GM23338 (cell line): ENCODE results near the gene RASL12. TPM values are rescaled to one million over a fixed set of nuclear protein-coding genes. Genes with fewer than 3 reads are reported as not detected.

ENCODE experiments used
- ATAC-seq: fragments of 200-7000 bp; cut with Tn5 transposase; 3 replicates; pipeline ENCODE4 v1.9.1; 2020
- DNase-seq: peaks from one replicate; pipeline ENCODE4 v3.0.0-alpha.2; 2015; ENCODE audit warnings: low spot score
- H2AFZ ChIP-seq: fragments of 200-600 bp; sonication (generic); 2 replicates; pipeline ENCODE4 v1.8.0; 2016; ENCODE audit warnings: antibody characterized with exemption, mild to moderate bottlenecking, moderate library complexity
- H3F3A ChIP-seq: fragments of 200-600 bp; sonication (generic); replicated peaks from 2 replicates; pipeline ENCODE4 v1.8.0; 2017; ENCODE audit warnings: antibody characterized with exemption, mixed run types, low read depth
- H3K27ac ChIP-seq: fragments of 200-600 bp; sonication (generic); 2 replicates; pipeline ENCODE4 v1.6.1; 2016; ENCODE audit warnings: low read depth
- H3K27me3 ChIP-seq: fragments of 200-600 bp; sonication (generic); 2 replicates; pipeline ENCODE4 v1.8.0; 2016; ENCODE audit warnings: mild to moderate bottlenecking, mixed run types, moderate library complexity; ENCODE audit not compliant: insufficient read depth
- H3K36me3 ChIP-seq: fragments of 200-600 bp; sonication (generic); 2 replicates; pipeline ENCODE4 v1.8.0; 2016; ENCODE audit warnings: mild to moderate bottlenecking; ENCODE audit not compliant: insufficient read depth
- H3K4me1 ChIP-seq: fragments of 200-600 bp; sonication (generic); 2 replicates; pipeline ENCODE4 v1.8.0; 2016; ENCODE audit warnings: mild to moderate bottlenecking, moderate library complexity; ENCODE audit not compliant: insufficient read depth
- H3K4me2 ChIP-seq: fragments of 200-600 bp; sonication (generic); 2 replicates; pipeline ENCODE4 v1.7.1; 2017; ENCODE audit warnings: mixed run types
- H3K4me3 ChIP-seq: fragments of 200-600 bp; sonication (generic); 2 replicates; pipeline ENCODE4 v1.6.1; 2016; ENCODE audit warnings: mixed run types
- H3K79me2 ChIP-seq: fragments of 200-600 bp; sonication (generic); replicated peaks from 2 replicates; pipeline ENCODE4 v1.8.0; 2017; ENCODE audit warnings: mild to moderate bottlenecking; ENCODE audit not compliant: insufficient read depth
- H3K9me2 ChIP-seq: fragments of 200-600 bp; sonication (generic); 2 replicates; pipeline ENCODE4 v1.8.0; 2017; ENCODE audit not compliant: insufficient read depth
- H4K20me1 ChIP-seq: fragments of 200-600 bp; sonication (generic); replicated peaks from 2 replicates; pipeline ENCODE4 v1.8.0; 2017; ENCODE audit warnings: mild to moderate bottlenecking; ENCODE audit not compliant: insufficient read depth
- H3K27ac Mint-ChIP-seq: 2 replicates; pipeline ENCODE4 v1.8.0; 2020; ENCODE audit warnings: inconsistent platforms, mild to moderate bottlenecking, moderate library complexity, mixed read lengths
- H3K27me3 Mint-ChIP-seq: 3 replicates; pipeline ENCODE4 v1.8.0; 2022; ENCODE audit warnings: low read depth, mild to moderate bottlenecking, moderate library complexity, mixed read lengths, inconsistent platforms; ENCODE audit not compliant: insufficient read depth, poor library complexity
- H3K36me3 Mint-ChIP-seq: 3 replicates; pipeline ENCODE4 v1.8.0; 2021; ENCODE audit warnings: low read depth, mild to moderate bottlenecking, inconsistent platforms, moderate library complexity, mixed read lengths
- H3K4me1 Mint-ChIP-seq: 3 replicates; pipeline ENCODE4 v1.8.0; 2020; ENCODE audit warnings: mild to moderate bottlenecking, inconsistent platforms, mixed read lengths
- H3K4me3 Mint-ChIP-seq: 3 replicates; pipeline ENCODE4 v1.8.0; 2021; ENCODE audit warnings: moderate library complexity, mild to moderate bottlenecking, inconsistent platforms, mixed read lengths
- H3K9me3 Mint-ChIP-seq: 3 replicates; pipeline ENCODE4 v1.8.0; 2020; ENCODE audit warnings: moderate library complexity, mild to moderate bottlenecking, inconsistent platforms, mixed read lengths
- CREB1 ChIP-seq: fragments of 250-450 bp; sonication (Bioruptor Pico); IDR thresholded peaks from 2 replicates; pipeline ENCODE4 v1.5.0; 2020; ENCODE audit warnings: low read depth, mild to moderate bottlenecking, moderate library complexity
- CTCF ChIP-seq, 2 experiments: fragments of 200-600 bp in 1 of 2; sonication (generic) in 1 of 2; conservative IDR thresholded peaks; 2 replicates each; pipeline versions ENCODE4 v1.5.1 to v1.6.1; 2016 to 2017; ENCODE audit warnings: antibody characterized with exemption in 2 of 2, low read depth in 2 of 2, mild to moderate bottlenecking in 2 of 2, moderate library complexity in 1 of 2
- EZH2 ChIP-seq: fragments of 200-600 bp; sonication (generic); IDR thresholded peaks from one replicate; pipeline ENCODE4 v1.8.0; 2017; ENCODE audit warnings: antibody characterized with exemption, mild to moderate bottlenecking, low read depth; ENCODE audit not compliant: unreplicated experiment
- EZH2phosphoT487 ChIP-seq: fragments of 200-600 bp; sonication (generic); IDR thresholded peaks from one replicate; pipeline ENCODE4 v1.8.1; 2018; ENCODE audit warnings: antibody characterized with exemption; ENCODE audit not compliant: unreplicated experiment
- JUNB ChIP-seq: IDR thresholded peaks from one replicate; pipeline ENCODE4 v1.6.1; 2016; ENCODE audit warnings: antibody characterized with exemption; ENCODE audit not compliant: unreplicated experiment
- NANOG ChIP-seq: IDR thresholded peaks from 2 replicates; pipeline ENCODE4 v1.6.1; 2016; ENCODE audit warnings: antibody characterized with exemption, borderline replicate concordance
- POLR2AphosphoS5 ChIP-seq: IDR thresholded peaks from 2 replicates; pipeline ENCODE4 v1.6.1; 2016; ENCODE audit warnings: antibody characterized with exemption, low read depth
- REST ChIP-seq: IDR thresholded peaks from one replicate; pipeline ENCODE4 v1.6.1; 2018; ENCODE audit warnings: antibody characterized with exemption; ENCODE audit not compliant: unreplicated experiment
- ZNF114 ChIP-seq: fragments of 250-450 bp; sonication (Bioruptor Pico); IDR thresholded peaks from 2 replicates; pipeline ENCODE4 v1.5.0; 2020; ENCODE audit warnings: mild to moderate bottlenecking, moderate library complexity
- ZNF331 ChIP-seq: fragments of 250-450 bp; sonication (Bioruptor Pico); IDR thresholded peaks from 2 replicates; pipeline ENCODE4 v1.5.0; 2020; ENCODE audit warnings: low read depth, mild to moderate bottlenecking, moderate library complexity
- polyA plus RNA-seq: library from polyadenylated mRNA; unstranded; fragments of >200 nt; fragmentation: Nextera tagmentation; extraction: Ambion mirVana; gene quantifications from 2 replicates; pipeline ENCODE4 v1.2.1, GENCODE V29; 2016
- total RNA-seq: library from RNA; depleted of rRNA; stranded (reverse); fragments of >200 nt; shearing (Covaris generic); gene quantifications from 2 replicates; pipeline ENCODE4 v1.2.3, GENCODE V29; 2014
- TF ChIP-seq, protein P1 (sequence below): IDR thresholded peaks from 2 replicates; pipeline ENCODE4 v1.6.1; 2016; ENCODE audit warnings: antibody characterized with exemption

RASL12 gene
- total and polyA plus RNA-seq, 2 experiments from 2014 or later = 4.5 to 27.7 TPM

GRCh38 chr15:65069779-65070546, 2.2 kb upstream of the RASL12 start (continued):
- TF ChIP-seq ZNF114 (CRISPR knock-in tag) (no peak), POLR2AphosphoS5 (no peak), JUNB (no peak), ZNF331 (no peak), REST (no peak), EZH2 (no peak), NANOG (no peak), CREB1 (CRISPR knock-in tag) (no peak), EZH2phosphoT487 (no peak)

DNA sequence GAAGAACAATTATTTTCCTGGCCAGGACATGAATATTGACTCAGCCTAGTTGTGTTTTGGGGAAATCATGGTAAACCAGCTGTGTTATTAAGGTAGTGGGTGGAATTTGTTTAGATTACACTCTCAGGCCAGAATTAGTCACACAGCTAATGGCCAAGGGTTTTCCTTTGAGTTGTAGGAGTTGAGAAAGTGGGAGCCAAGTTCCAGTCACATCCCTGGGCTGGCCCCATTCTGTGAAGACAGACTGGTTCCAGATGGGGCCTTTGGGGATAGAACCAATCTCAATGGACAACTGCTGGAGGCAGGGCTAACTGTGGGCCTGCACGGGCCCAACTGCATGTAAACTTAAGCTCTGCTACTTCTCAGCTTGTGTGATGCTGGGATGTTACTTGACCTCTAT, 1.4 kb upstream of the RASL12 start:
- Histone ChIP-seq H3K27ac (no peak overlapping the region), H3K4me2 (no peak overlapping the region)
- H3K9me3 Mint-ChIP-seq = peaks cover 5% of the 10 kb centered on the region; the same call in 1 of the 3 replicates
- TF ChIP-seq POLR2AphosphoS5 (no peak), CTCF (conservative IDR thresholded peaks at IDR 0.05; ENCODE audit: low read depth in 2 of 2) (no peak), JUNB (no peak), REST (no peak), NANOG (no peak), ZNF331 (no peak), CREB1 (CRISPR knock-in tag) (no peak), EZH2 (no peak)
- TF ChIP-seq, protein P1, sequence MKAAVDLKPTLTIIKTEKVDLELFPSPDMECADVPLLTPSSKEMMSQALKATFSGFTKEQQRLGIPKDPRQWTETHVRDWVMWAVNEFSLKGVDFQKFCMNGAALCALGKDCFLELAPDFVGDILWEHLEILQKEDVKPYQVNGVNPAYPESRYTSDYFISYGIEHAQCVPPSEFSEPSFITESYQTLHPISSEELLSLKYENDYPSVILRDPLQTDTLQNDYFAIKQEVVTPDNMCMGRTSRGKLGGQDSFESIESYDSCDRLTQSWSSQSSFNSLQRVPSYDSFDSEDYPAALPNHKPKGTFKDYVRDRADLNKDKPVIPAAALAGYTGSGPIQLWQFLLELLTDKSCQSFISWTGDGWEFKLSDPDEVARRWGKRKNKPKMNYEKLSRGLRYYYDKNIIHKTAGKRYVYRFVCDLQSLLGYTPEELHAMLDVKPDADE = no peak

More for the DNA sequence above, 1.4 kb upstream of the RASL12 start:
- peaks cover 11% of the 10 kb centered on the region for H3K27me3 ChIP-seq
- H3K79me2 ChIP-seq = no peaks in the 10 kb centered on the region
- H3K27me3 Mint-ChIP-seq = peaks cover 17% of the 10 kb centered on the region
- no peaks in the 10 kb centered on the region; the same call in 2 of the 3 replicates for H3K36me3 Mint-ChIP-seq
- H3K9me2 ChIP-seq = no peaks in the 10 kb centered on the region
- no peak overlapping the region for H2AFZ ChIP-seq
- no peak for ATAC-seq
- peaks cover 23% of the 10 kb centered on the region for H3K4me1 Mint-ChIP-seq
- peaks cover 5% of the 10 kb centered on the region; the same call in 1 of the 2 replicates for H3F3A ChIP-seq
- H3K4me1 ChIP-seq = peaks cover 25% of the 10 kb centered on the region
- no peaks in the 10 kb centered on the region for H3K36me3 ChIP-seq
- no peak overlapping the region for H3K27ac Mint-ChIP-seq
- no peak for DNase-seq
- H3K4me3 ChIP-seq = no peak overlapping the region
- H3K4me3 Mint-ChIP-seq = no peak overlapping the region
- 0 out of 2 replicates have a peak, but pooled peaks cover 3% of the 10 kb centered on the region for H4K20me1 ChIP-seq
